Testis (tissue), 3 donors: ENCODE data around the gene TBL1XR1. TPM values are rescaled to one million over a fixed set of nuclear protein-coding genes. Genes with fewer than 3 reads are reported as not detected.
"Not testable (repeated sequence)": the region's sequence is repeated elsewhere in the genome, so short reads cannot be mapped to it uniquely, and the experiment has no call there.

Experiments
- DNase-seq: peaks from one replicate; pipeline ENCODE4 v3.0.0-alpha.2; 2019
- H3K27ac ChIP-seq, 2 donors: fragments of 200-600 bp; sonication (generic); one replicate each; pipeline ENCODE4 v1.5.1; 2019
- H3K27me3 ChIP-seq: fragments of 200-600 bp; sonication (generic); one replicate; pipeline ENCODE4 v1.5.1; 2019
- H3K36me3 ChIP-seq: fragments of 200-600 bp; sonication (generic); one replicate; pipeline ENCODE4 v1.5.1; 2017; ENCODE audit warnings: low read depth; ENCODE audit errors: missing control alignments
- H3K4me1 ChIP-seq: fragments of 200-600 bp; sonication (generic); one replicate; pipeline ENCODE4 v1.5.1; 2019
- H3K4me3 ChIP-seq, 2 donors: fragments of 200-600 bp; sonication (generic); one replicate each; pipeline ENCODE4 v1.5.1; 2017 to 2019
- H3K9me3 ChIP-seq: fragments of 200-600 bp; sonication (generic); one replicate; pipeline ENCODE4 v1.5.1; 2017
- POLR2A ChIP-seq: fragments of 450-650 bp; IDR thresholded peaks from one replicate; pipeline ENCODE4 v1.6.1; 2017; ENCODE audit warnings: antibody characterized with exemption, mild to moderate bottlenecking, moderate library complexity
- WGBS, 2 donors: methylation state at CpG; one replicate each; pipeline ENCODE4 v1.1.5; 2018; 5-methylcytosine and 5-hydroxymethylcytosine counted together
- intact Hi-C: fragments of 100-400 bp; cut with DNase I; formaldehyde crosslinking; loops from one replicate; pipeline ENCODE4 v1.15.1; 2023; ENCODE audit warnings: low total_unique reads
- polyA plus RNA-seq: library from polyadenylated mRNA; stranded (reverse); fragments of 350-450 nt; fragmentation: Illumina TruSeq; extraction: RNeasy Lipid Tissue Mini Kit (QIAGEN cat#74804); gene quantifications from one replicate; pipeline ENCODE4 v1.2.3, GENCODE V29; 2014; ENCODE audit warnings: low read depth, low replicate concordance; ENCODE audit not compliant: insufficient read depth
- total RNA-seq, 2 donors: library from RNA; depleted of rRNA; stranded (reverse); fragments of >200 nt; gene quantifications; one replicate each; pipeline ENCODE4 v1.2.3, GENCODE V29; 2016
- TF ChIP-seq, protein P1 (sequence below), 3 experiments: fragments of 450-650 bp in 2 of 3; fragments of 200-600 bp in 1 of 3; sonication (generic) in 1 of 3; IDR thresholded peaks; one replicate each; pipeline ENCODE4 v1.5.1; 2016 to 2019; ENCODE audit warnings: antibody characterized with exemption in 3 of 3, mild to moderate bottlenecking in 2 of 3, moderate library complexity in 1 of 3

The TBL1XR1 gene
- total and polyA plus RNA-seq, 3 donors from 2014 or later: 44.2 to 67.6 (median 59.8) TPM

DNA sequence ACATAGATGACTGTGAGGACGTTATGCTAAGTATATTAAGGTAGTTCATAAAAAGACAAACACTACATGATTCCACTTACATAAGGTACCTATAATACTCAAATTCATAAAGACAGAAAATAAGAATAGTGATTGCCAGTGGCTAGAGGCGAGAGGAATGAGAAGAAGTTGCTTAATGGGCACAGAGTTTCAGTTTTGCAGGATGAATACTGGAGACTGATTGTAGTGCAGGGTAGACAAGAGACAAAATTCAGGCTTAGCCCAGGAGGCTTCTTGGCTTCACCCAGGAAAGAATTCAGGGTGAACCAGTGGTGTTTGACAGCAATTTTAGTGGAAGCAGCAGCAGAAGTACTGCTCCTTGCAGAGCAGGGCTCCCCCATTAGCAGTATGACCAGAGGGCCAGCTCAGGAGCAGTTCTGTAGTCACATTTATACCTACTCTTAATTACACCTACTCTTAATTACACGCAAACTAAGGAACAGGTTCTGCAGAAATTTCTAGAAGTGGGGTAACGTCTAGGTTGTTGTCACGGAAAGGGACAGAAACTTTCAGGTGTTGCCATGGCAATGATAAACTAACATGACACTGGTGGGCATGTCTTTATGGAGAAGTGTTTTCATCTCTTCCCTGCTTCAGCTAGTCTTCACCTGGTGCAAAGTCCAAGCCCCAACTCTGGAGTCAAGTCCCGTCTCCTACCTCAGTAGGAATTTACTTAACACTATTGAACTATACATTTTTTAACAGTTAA lies 55.2 kb downstream of the TBL1XR1 start:
- H3K27me3 ChIP-seq: no peaks in the 10 kb centered on the region
- H3K4me3 ChIP-seq: no peak overlapping the region
- H3K9me3 ChIP-seq: no peaks in the 10 kb centered on the region
- no peaks in the 10 kb centered on the region for H3K36me3 ChIP-seq
- DNase-seq: no peak
- WGBS, 2 donors: 84 to 90% methylated on average over 6 of the region's 6 CpGs
- TF ChIP-seq, protein P1, sequence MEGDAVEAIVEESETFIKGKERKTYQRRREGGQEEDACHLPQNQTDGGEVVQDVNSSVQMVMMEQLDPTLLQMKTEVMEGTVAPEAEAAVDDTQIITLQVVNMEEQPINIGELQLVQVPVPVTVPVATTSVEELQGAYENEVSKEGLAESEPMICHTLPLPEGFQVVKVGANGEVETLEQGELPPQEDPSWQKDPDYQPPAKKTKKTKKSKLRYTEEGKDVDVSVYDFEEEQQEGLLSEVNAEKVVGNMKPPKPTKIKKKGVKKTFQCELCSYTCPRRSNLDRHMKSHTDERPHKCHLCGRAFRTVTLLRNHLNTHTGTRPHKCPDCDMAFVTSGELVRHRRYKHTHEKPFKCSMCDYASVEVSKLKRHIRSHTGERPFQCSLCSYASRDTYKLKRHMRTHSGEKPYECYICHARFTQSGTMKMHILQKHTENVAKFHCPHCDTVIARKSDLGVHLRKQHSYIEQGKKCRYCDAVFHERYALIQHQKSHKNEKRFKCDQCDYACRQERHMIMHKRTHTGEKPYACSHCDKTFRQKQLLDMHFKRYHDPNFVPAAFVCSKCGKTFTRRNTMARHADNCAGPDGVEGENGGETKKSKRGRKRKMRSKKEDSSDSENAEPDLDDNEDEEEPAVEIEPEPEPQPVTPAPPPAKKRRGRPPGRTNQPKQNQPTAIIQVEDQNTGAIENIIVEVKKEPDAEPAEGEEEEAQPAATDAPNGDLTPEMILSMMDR (IDR thresholded peaks at IDR 0.05): no peak
- H3K4me1 ChIP-seq: no peaks in the 10 kb centered on the region
- H3K27ac ChIP-seq: no peak overlapping the region
- intact Hi-C loops: no loop called here

DNA sequence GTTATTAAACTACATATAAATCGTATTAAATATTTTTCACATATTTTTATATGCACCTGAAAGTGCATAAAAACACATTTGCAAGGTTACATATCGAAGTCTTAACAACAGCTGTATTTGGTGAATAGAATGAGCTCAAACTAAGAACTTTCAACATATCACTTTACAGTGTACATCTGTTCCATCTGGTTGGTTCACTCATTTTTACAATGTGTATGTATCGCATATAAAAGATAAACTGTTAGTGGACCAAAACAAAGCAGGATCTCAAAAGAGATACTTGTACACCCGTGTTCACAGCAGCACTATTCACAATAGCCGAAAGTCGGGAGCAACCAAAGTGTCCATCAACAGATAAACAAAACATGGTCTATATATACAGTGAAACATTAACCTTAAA lies 55.8 kb downstream of the TBL1XR1 start:
- no peaks in the 10 kb centered on the region for H3K27me3 ChIP-seq
- no peaks in the 10 kb centered on the region for H3K9me3 ChIP-seq
- H3K4me1 ChIP-seq: no peaks in the 10 kb centered on the region
- no peaks in the 10 kb centered on the region for H3K36me3 ChIP-seq
- intact Hi-C loops: no loop called here
- no peak overlapping the region for H3K27ac ChIP-seq
- no peak overlapping the region for H3K4me3 ChIP-seq
- 87 to 92% methylated on average over 6 of the region's 6 CpGs for WGBS, 2 donors
- no peak for TF ChIP-seq POLR2A
- TF ChIP-seq, protein P1 (IDR thresholded peaks at IDR 0.05): no peak
- DNase-seq: no peak

DNA sequence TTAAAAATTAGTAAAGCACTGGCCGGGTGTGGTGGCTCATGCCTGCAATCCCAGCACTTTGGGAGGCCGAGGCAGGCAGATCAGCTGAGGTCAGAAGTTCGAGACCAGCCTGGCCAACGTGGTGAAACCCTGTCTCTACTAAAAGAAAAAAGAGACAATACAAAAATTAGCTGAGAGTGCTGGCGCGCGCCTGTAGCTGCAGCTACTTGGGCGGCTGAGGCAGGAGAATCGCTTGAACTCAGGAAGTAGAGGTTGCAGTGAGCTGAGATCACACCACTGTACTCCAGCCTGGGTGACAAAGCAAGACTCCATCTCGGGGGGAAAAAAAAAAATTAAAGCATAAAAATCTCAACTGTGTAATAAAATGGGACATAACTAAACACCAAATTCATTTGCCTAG lies 58.1 kb downstream of the TBL1XR1 start:
- WGBS, 2 donors: 87 to 91% methylated on average over 10 of the region's 10 CpGs
- H3K9me3 ChIP-seq, DNase-seq, H3K36me3 ChIP-seq, H3K27me3 ChIP-seq, H3K4me1 ChIP-seq, H3K27ac ChIP-seq, intact Hi-C loops, H3K4me3 ChIP-seq: not testable (repeated sequence)

DNA sequence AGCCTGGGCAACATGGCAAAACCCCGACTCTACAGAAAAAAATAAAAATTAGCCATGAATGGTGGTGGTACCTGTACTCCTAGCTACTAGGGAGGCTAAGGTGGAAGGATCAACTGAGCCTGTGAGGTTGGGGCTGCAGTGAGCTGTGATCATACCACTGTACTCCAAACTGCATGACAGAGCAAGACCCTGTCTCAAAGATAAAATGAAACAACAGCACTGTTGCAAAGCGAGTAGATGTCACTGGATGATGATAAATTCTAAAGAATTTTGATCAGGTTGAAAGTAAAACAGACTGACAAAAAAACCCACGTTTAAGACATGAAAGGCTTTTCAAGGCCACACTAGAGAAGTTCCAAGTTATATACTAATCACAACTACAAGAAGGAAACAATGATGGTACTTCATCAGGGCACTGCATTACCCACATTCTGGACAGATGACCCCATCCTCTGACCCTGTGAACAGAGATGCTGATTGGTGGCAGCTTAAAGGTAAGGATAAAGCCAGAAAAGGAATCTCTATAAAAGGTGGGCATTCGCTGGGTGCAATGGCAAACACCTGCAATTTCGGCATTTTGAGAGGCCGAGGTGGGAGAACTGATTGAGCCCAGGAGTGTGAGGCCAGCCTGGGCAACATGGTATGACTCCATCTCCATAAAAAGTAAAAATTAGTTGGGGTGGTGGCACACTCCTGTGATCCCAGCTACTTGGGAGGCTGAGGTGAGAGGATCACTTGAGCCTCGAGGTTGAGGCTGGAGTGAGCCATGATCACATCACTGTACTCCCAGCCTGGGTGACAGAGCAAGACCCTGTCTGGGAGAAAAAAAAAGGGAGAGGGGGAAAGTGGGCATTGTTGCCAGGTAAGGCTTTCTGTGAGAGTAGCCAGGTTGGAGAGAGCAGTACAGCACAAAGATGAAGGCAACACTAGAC lies 59.2 kb downstream of the TBL1XR1 start:
- no peak for TF ChIP-seq POLR2A
- TF ChIP-seq, protein P1 (IDR thresholded peaks at IDR 0.05): no peak
- H3K4me1 ChIP-seq: no peaks in the 10 kb centered on the region
- no peaks in the 10 kb centered on the region for H3K9me3 ChIP-seq
- H3K4me3 ChIP-seq: no peak overlapping the region
- no peaks in the 10 kb centered on the region for H3K27me3 ChIP-seq
- intact Hi-C loops: no loop called here
- no peak for DNase-seq
- no peak overlapping the region for H3K27ac ChIP-seq
- H3K36me3 ChIP-seq: no peaks in the 10 kb centered on the region
- WGBS, 2 donors: 75 to 82% methylated on average over 7 of the region's 7 CpGs

DNA sequence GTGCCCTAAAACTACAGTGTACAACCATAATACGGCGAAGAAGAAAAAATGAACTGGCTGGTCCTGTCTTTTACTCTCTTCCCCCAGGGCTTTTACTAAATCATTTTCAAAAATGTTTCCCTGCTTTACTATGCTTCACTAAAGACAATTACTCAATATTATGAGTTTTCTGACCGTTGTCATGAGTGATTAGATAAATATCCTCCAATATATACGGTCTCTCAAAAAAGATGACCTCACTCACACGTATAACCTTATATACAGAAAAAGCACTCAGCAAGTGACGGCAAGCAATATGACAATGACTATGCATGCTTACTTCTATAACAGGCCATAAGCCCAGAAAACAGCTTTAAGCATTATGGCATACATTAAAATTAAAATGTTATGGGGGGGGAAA lies 60.5 kb downstream of the TBL1XR1 start:
- Histone ChIP-seq H3K4me3 (no peak overlapping the region), H3K36me3 (no peaks in the 10 kb centered on the region), H3K4me1 (no peaks in the 10 kb centered on the region), H3K27me3 (no peaks in the 10 kb centered on the region), H3K9me3 (no peaks in the 10 kb centered on the region), H3K27ac (no peak overlapping the region)
- 85 to 93% methylated on average over 6 of the region's 6 CpGs for WGBS, 2 donors
- TF ChIP-seq, protein P1 (IDR thresholded peaks at IDR 0.05): no peak
- no peak for TF ChIP-seq POLR2A
- intact Hi-C loops: no loop called here
- DNase-seq: no peak
